GM12864 (cell line): ENCODE results near the gene DNER.
"Not testable (repeated sequence)": the region's sequence is repeated elsewhere in the genome, so short reads cannot be mapped to it uniquely, and the experiment has no call there.

Source experiments
- DNase-seq: peaks from one replicate; pipeline ENCODE4 v3.0.0-alpha.2; 2011; ENCODE audit warnings: low read depth
- H3K4me3 ChIP-seq: 2 replicates; pipeline ENCODE4 v1.5.1; 2011; ENCODE audit warnings: mild to moderate bottlenecking, low read depth, low read length, control low read depth
- CTCF ChIP-seq: IDR thresholded peaks from 2 replicates; pipeline ENCODE4 v1.5.1; 2011; ENCODE audit warnings: low read depth, mild to moderate bottlenecking, moderate library complexity, low read length, control low read depth, inconsistent platforms; ENCODE audit errors: missing control alignments

DNER gene

GRCh38 chr2:229514273-229514895 lies 200.0 kb downstream of the DNER start:
- no peak overlapping the region for H3K4me3 ChIP-seq
- TF ChIP-seq CTCF = no peak
- no peak for DNase-seq

GRCh38 chr2:229511524-229511923 lies 202.8 kb downstream of the DNER start:
- no peak for DNase-seq
- no peak overlapping the region for H3K4me3 ChIP-seq
- no peak for TF ChIP-seq CTCF

GRCh38 chr2:229506699-229507098 lies 207.7 kb downstream of the DNER start:
- DNase-seq, H3K4me3 ChIP-seq: not testable (repeated sequence)

- no peak overlapping the region for H3K4me3 ChIP-seq
- TF ChIP-seq CTCF = no peak
- no peak for DNase-seq
Measured at GRCh38 chr2:229501051-229501794, 213.1 kb downstream of the DNER start.

- H3K4me3 ChIP-seq = no peak overlapping the region
- DNase-seq = no peak
- TF ChIP-seq CTCF = no peak
Measured at GRCh38 chr2:229492034-229492433, 222.3 kb downstream of the DNER start.

- no peak for TF ChIP-seq CTCF
- H3K4me3 ChIP-seq = no peak overlapping the region
- no peak for DNase-seq
Measured at GRCh38 chr2:229490167-229490566, 224.2 kb downstream of the DNER start.

GRCh38 chr2:229489016-229489415 lies 225.3 kb downstream of the DNER start:
- H3K4me3 ChIP-seq = no peak overlapping the region
- no peak for TF ChIP-seq CTCF
- DNase-seq = no peak
